DND-41 (cell line): Measurements from ENCODE around the gene DZANK1.

ENCODE experiments used
- ATAC-seq: fragments of 200-7000 bp; cut with Tn5 transposase; 3 replicates; pipeline ENCODE4 v1.9.1; 2021; ENCODE audit warnings: low read depth; ENCODE audit not compliant: insufficient read depth
- DNase-seq: peaks from one replicate; pipeline ENCODE4 v3.0.0-alpha.2; 2020
- H2AFZ ChIP-seq: 2 replicates; pipeline ENCODE4 v1.6.0; 2012; ENCODE audit warnings: low read depth, low read length
- H3K27ac ChIP-seq: 2 replicates; pipeline ENCODE4 v1.5.1; 2012; ENCODE audit warnings: low read length, inconsistent platforms
- H3K27me3 ChIP-seq: fragments of 200-600 bp; sonication (generic); 2 replicates; pipeline ENCODE4 v1.6.0; 2012; ENCODE audit warnings: low read length, mild to moderate bottlenecking, inconsistent platforms; ENCODE audit not compliant: insufficient read depth, poor library complexity
- H3K36me3 ChIP-seq: 2 replicates; pipeline ENCODE4 v1.5.1; 2012; ENCODE audit warnings: low read length, inconsistent platforms; ENCODE audit not compliant: insufficient read depth
- H3K4me1 ChIP-seq: 2 replicates; pipeline ENCODE4 v1.5.1; 2012; ENCODE audit warnings: mild to moderate bottlenecking, low read length; ENCODE audit not compliant: insufficient read depth
- H3K4me2 ChIP-seq: 2 replicates; pipeline ENCODE4 v1.6.0; 2012; ENCODE audit warnings: mild to moderate bottlenecking, moderate library complexity, low read length, inconsistent platforms; ENCODE audit not compliant: insufficient read depth
- H3K4me3 ChIP-seq, 2 experiments: fragments of 200-600 bp in 1 of 2; shearing (Covaris generic) in 1 of 2; 2 replicates each; pipeline ENCODE4 v1.5.1; 2012 to 2016; ENCODE audit warnings: inconsistent platforms in 2 of 2, low read length in 2 of 2, mild to moderate bottlenecking in 2 of 2, low read depth in 1 of 2, moderate library complexity in 1 of 2
- H3K79me2 ChIP-seq: 2 replicates; pipeline ENCODE4 v1.6.0; 2012; ENCODE audit warnings: low read length, inconsistent platforms; ENCODE audit not compliant: insufficient read depth
- H3K9ac ChIP-seq: 2 replicates; pipeline ENCODE4 v1.6.0; 2012; ENCODE audit warnings: low read depth, mild to moderate bottlenecking, inconsistent platforms, low read length, moderate library complexity
- H3K9me3 ChIP-seq: 2 replicates; pipeline ENCODE4 v1.5.1; 2012; ENCODE audit warnings: low read length, moderate library complexity, mild to moderate bottlenecking, inconsistent platforms; ENCODE audit not compliant: insufficient read depth, severe bottlenecking
- H4K20me1 ChIP-seq: 2 replicates; pipeline ENCODE4 v1.6.0; 2012; ENCODE audit warnings: low read length; ENCODE audit not compliant: insufficient read depth
- EZH2 ChIP-seq: IDR thresholded peaks from 3 replicates; pipeline ENCODE4 v1.6.1; 2012; ENCODE audit warnings: borderline replicate concordance, low read depth, mild to moderate bottlenecking, moderate library complexity, low read length, inconsistent platforms; ENCODE audit not compliant: severe bottlenecking
- TF ChIP-seq, protein P1 (sequence below): IDR thresholded peaks from 2 replicates; pipeline ENCODE4 v1.5.1; 2012; ENCODE audit warnings: borderline replicate concordance, low read length, moderate library complexity, mild to moderate bottlenecking; ENCODE audit not compliant: poor library complexity, severe bottlenecking; ENCODE audit errors: extremely low read depth

The DZANK1 gene

DNA sequence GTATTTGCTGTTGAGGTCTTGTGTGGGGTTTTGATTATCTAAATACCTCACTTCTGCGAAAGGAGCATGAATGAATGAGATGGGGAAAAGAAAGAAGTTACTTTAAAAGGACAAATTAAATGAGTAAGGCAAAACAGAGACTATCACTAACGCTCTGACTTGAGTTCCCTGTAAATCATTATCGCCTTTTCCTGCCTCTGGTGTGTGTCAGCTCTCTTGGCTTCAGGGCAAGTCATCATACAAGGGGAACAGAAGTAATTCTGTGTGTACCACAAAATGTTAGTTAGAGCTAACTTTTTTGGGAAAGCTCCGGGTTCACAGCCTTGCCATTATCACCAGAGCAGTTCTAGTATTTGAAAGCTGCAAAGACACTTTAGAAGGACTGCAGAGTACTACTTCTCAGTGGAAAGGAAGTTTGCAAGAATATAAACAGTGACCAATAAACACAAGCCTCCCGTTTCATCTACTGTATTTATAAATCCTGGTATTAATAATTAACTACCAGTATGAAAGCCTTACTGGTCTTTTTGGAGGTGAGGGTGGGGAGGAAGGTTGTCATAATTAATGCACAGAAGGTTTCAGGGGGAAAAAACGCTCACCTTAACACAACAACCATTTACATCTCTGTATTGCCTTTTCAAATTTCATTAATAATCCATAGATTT is 1.2 kb downstream of the DZANK1 start:
- Histone ChIP-seq H4K20me1 (no peaks in the 10 kb centered on the region), H2AFZ (peak overlapping the region; percentile 91), H3K4me1 (peaks cover 31% of the 10 kb centered on the region), H3K27ac (no peak overlapping the region), H3K9ac (no peak overlapping the region), H3K4me3 (no peak overlapping the region), H3K79me2 (peaks cover 34% of the 10 kb centered on the region), H3K36me3 (peaks cover 15% of the 10 kb centered on the region; the same call in 1 of the 2 replicates), H3K4me2 (peak overlapping the region; percentile 89), H3K27me3 (no peaks in the 10 kb centered on the region), H3K9me3 (no peaks in the 10 kb centered on the region)
- DNase-seq: no peak
- ATAC-seq: no peak
- no peak for TF ChIP-seq EZH2
- TF ChIP-seq, protein P1, sequence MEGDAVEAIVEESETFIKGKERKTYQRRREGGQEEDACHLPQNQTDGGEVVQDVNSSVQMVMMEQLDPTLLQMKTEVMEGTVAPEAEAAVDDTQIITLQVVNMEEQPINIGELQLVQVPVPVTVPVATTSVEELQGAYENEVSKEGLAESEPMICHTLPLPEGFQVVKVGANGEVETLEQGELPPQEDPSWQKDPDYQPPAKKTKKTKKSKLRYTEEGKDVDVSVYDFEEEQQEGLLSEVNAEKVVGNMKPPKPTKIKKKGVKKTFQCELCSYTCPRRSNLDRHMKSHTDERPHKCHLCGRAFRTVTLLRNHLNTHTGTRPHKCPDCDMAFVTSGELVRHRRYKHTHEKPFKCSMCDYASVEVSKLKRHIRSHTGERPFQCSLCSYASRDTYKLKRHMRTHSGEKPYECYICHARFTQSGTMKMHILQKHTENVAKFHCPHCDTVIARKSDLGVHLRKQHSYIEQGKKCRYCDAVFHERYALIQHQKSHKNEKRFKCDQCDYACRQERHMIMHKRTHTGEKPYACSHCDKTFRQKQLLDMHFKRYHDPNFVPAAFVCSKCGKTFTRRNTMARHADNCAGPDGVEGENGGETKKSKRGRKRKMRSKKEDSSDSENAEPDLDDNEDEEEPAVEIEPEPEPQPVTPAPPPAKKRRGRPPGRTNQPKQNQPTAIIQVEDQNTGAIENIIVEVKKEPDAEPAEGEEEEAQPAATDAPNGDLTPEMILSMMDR: no peak

DNA sequence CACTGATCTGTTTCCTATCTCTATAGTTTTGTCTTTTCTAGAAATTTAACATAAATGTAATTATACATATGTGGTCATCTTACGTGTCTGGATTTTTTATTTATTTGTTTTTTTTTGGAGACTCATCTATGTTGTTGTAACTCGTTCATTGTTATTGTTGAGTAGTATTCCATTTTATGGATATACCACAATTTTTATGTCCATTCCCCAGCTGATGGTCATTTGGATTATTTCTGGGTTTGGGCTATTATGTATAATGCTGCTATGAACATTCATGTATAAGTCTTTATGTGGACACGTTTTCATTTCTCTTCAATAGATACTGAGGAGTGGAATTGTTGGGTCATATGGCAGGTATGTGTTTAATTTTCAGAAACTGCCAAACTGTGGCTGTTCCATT is 10.2 kb downstream of the DZANK1 start:
- ATAC-seq (no peak), DNase-seq (no peak)
- Histone ChIP-seq H3K79me2 (no peaks in the 10 kb centered on the region), H3K4me3 (no peak overlapping the region), H3K36me3 (no peaks in the 10 kb centered on the region), H4K20me1 (no peaks in the 10 kb centered on the region), H3K27me3 (no peaks in the 10 kb centered on the region), H3K4me2 (no peak overlapping the region), H2AFZ (no peak overlapping the region), H3K4me1 (no peaks in the 10 kb centered on the region), H3K9me3 (no peaks in the 10 kb centered on the region), H3K27ac (no peak overlapping the region), H3K9ac (no peak overlapping the region)
- no peak for TF ChIP-seq EZH2
- TF ChIP-seq, protein P1: no peak

DNA sequence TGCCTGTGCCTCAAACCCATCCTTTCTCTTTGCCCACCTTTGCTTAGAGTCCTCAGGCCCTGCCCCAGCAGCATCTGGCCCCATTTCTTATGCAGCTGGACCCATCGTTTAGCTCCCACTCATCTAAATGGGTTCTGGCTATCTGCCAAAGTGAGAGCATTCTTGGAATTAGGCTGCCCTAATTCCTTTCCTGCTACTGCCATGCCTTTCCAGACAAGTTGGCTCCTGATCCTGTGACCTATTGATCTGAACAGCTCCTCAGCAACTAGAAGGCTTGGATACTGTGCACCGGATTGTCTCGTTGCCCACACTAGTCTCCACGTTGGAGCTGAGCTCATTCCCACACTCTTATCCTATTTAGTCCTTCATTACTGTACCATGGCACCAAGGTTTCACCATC is 22.9 kb downstream of the DZANK1 start:
- no peaks in the 10 kb centered on the region for H3K9me3 ChIP-seq
- no peak overlapping the region for H3K27ac ChIP-seq
- ATAC-seq (no peak), DNase-seq (no peak)
- H3K9ac ChIP-seq: no peak overlapping the region
- no peaks in the 10 kb centered on the region for H4K20me1 ChIP-seq
- H3K27me3 ChIP-seq: no peaks in the 10 kb centered on the region
- H3K4me1 ChIP-seq: no peaks in the 10 kb centered on the region
- H3K79me2 ChIP-seq: no peaks in the 10 kb centered on the region
- H3K4me2 ChIP-seq: no peak overlapping the region
- H3K36me3 ChIP-seq: no peaks in the 10 kb centered on the region
- no peak overlapping the region for H3K4me3 ChIP-seq
- TF ChIP-seq EZH2: no peak
- TF ChIP-seq, protein P1: no peak
- no peak overlapping the region for H2AFZ ChIP-seq
